Raji (cell line): ENCODE results near the gene HDHD2.

ENCODE experiments used
- POLR2A ChIP-seq: IDR thresholded peaks from 2 replicates; pipeline ENCODE4 v1.6.1; 2011; ENCODE audit warnings: low read depth, low read length, control low read depth; ENCODE audit not compliant: insufficient read depth

Gene HDHD2

GRCh38 chr18:47150824-47151366 lies 595 bp upstream of the HDHD2 start:
- TF ChIP-seq POLR2A, result no peak

- TF ChIP-seq POLR2A, result no peak
These were observed 757 bp downstream of the HDHD2 start for GRCh38 chr18:47149457-47150028.

GRCh38 chr18:47146206-47146605 lies 4.1 kb downstream of the HDHD2 start:
- TF ChIP-seq POLR2A, result no peak

GRCh38 chr18:47143899-47144485 lies 6.3 kb downstream of the HDHD2 start:
- TF ChIP-seq POLR2A, result no peak

GRCh38 chr18:47143153-47143552 lies 7.1 kb downstream of the HDHD2 start:
- no peak for TF ChIP-seq POLR2A

GRCh38 chr18:47141289-47141688 lies 9.0 kb downstream of the HDHD2 start:
- no peak for TF ChIP-seq POLR2A

GRCh38 chr18:47121146-47121545 lies 29.2 kb downstream of the HDHD2 start:
- no peak for TF ChIP-seq POLR2A

GRCh38 chr18:47120428-47120827 lies 29.9 kb downstream of the HDHD2 start:
- TF ChIP-seq POLR2A, result no peak

GRCh38 chr18:47118981-47119380 lies 31.3 kb downstream of the HDHD2 start:
- no peak for TF ChIP-seq POLR2A

GRCh38 chr18:47115205-47115604 lies 35.1 kb downstream of the HDHD2 start:
- TF ChIP-seq POLR2A, result no peak

GRCh38 chr18:47113796-47114540 lies 36.3 kb downstream of the HDHD2 start:
- TF ChIP-seq POLR2A, result no peak

GRCh38 chr18:47110492-47111274 lies 39.6 kb downstream of the HDHD2 start:
- TF ChIP-seq POLR2A, result no peak

- TF ChIP-seq POLR2A, result no peak
These were observed 40.6 kb downstream of the HDHD2 start for GRCh38 chr18:47109720-47110119.

GRCh38 chr18:47108998-47109405 lies 41.3 kb downstream of the HDHD2 start:
- no peak for TF ChIP-seq POLR2A

GRCh38 chr18:47108373-47108772 lies 41.9 kb downstream of the HDHD2 start:
- TF ChIP-seq POLR2A, result no peak
